Gastroesophageal sphincter (tissue), 3 donors: ENCODE results near the gene SCAPER.

ENCODE experiments used
- EP300 ChIP-seq: sonication (generic); formaldehyde crosslinking; IDR thresholded peaks from one replicate; pipeline ENCODE4 v1.6.1; 2017; ENCODE audit warnings: antibody characterized with exemption, mild to moderate bottlenecking
- TF ChIP-seq, protein P1 (sequence below), 4 experiments: fragments of 200-600 bp in 2 of 4; fragments of 450-650 bp in 2 of 4; sonication (generic) in 1 of 4; IDR thresholded peaks; one replicate each; pipeline ENCODE4 v1.5.1; 2017 to 2019; ENCODE audit warnings: antibody characterized with exemption in 4 of 4, mild to moderate bottlenecking in 2 of 4, moderate library complexity in 2 of 4

DNA sequence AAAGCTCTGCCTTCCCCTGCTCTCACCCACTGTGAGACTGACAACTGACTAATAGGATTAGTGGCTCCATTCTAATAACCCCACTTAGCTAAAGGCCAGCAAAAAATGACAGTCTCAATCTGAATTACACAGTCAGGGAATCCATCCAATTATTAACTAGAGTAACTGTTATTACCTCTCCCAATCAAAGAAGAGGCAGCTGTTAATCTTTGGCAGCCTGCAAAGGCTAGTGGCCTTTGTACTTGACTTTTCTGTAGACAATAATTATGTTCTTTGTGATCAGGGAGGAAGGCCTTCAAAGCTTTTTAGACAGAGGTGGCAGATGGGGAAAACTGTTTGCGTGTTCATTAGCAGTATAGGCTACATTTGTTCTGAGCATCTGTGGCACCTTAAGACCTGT is 390.9 kb downstream of the SCAPER start:
- TF ChIP-seq, protein P1, sequence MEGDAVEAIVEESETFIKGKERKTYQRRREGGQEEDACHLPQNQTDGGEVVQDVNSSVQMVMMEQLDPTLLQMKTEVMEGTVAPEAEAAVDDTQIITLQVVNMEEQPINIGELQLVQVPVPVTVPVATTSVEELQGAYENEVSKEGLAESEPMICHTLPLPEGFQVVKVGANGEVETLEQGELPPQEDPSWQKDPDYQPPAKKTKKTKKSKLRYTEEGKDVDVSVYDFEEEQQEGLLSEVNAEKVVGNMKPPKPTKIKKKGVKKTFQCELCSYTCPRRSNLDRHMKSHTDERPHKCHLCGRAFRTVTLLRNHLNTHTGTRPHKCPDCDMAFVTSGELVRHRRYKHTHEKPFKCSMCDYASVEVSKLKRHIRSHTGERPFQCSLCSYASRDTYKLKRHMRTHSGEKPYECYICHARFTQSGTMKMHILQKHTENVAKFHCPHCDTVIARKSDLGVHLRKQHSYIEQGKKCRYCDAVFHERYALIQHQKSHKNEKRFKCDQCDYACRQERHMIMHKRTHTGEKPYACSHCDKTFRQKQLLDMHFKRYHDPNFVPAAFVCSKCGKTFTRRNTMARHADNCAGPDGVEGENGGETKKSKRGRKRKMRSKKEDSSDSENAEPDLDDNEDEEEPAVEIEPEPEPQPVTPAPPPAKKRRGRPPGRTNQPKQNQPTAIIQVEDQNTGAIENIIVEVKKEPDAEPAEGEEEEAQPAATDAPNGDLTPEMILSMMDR (IDR thresholded peaks at IDR 0.05), result no peak
- no peak for TF ChIP-seq EP300
